Testis (tissue), 5 donors: ENCODE measurements around the gene PMEPA1. TPM values are rescaled to one million over a fixed set of nuclear protein-coding genes. Genes with fewer than 3 reads are reported as not detected.

Experiments
- DNase-seq: peaks from one replicate; pipeline ENCODE4 v3.0.0-alpha.2; 2019
- H3K27ac ChIP-seq, 2 donors: fragments of 200-600 bp; sonication (generic); one replicate each; pipeline ENCODE4 v1.5.1; 2019
- H3K27me3 ChIP-seq: fragments of 200-600 bp; sonication (generic); one replicate; pipeline ENCODE4 v1.5.1; 2019
- H3K36me3 ChIP-seq: fragments of 200-600 bp; sonication (generic); one replicate; pipeline ENCODE4 v1.5.1; 2017; ENCODE audit warnings: low read depth; ENCODE audit errors: missing control alignments
- H3K4me1 ChIP-seq: fragments of 200-600 bp; sonication (generic); one replicate; pipeline ENCODE4 v1.5.1; 2019
- H3K4me3 ChIP-seq, 2 donors: fragments of 200-600 bp; sonication (generic); one replicate each; pipeline ENCODE4 v1.5.1; 2017 to 2019
- H3K9me3 ChIP-seq: fragments of 200-600 bp; sonication (generic); one replicate; pipeline ENCODE4 v1.5.1; 2017
- POLR2A ChIP-seq: fragments of 450-650 bp; IDR thresholded peaks from one replicate; pipeline ENCODE4 v1.6.1; 2017; ENCODE audit warnings: antibody characterized with exemption, mild to moderate bottlenecking, moderate library complexity
- WGBS, 2 donors: methylation state at CpG; one replicate each; pipeline ENCODE4 v1.1.5; 2018; 5-methylcytosine and 5-hydroxymethylcytosine counted together
- intact Hi-C: fragments of 100-400 bp; cut with DNase I; formaldehyde crosslinking; loops from one replicate; pipeline ENCODE4 v1.15.1; 2023; ENCODE audit warnings: low total_unique reads
- long read RNA-seq, 2 donors: transcript quantifications; one replicate each; lab custom pipeline, GENCODE V29; 2026
- polyA plus RNA-seq: library from polyadenylated mRNA; stranded (reverse); fragments of 350-450 nt; fragmentation: Illumina TruSeq; extraction: RNeasy Lipid Tissue Mini Kit (QIAGEN cat#74804); gene quantifications from one replicate; pipeline ENCODE4 v1.2.3, GENCODE V29; 2014; ENCODE audit warnings: low read depth, low replicate concordance; ENCODE audit not compliant: insufficient read depth
- total RNA-seq, 2 donors: library from RNA; depleted of rRNA; stranded (reverse); fragments of >200 nt; gene quantifications; one replicate each; pipeline ENCODE4 v1.2.3, GENCODE V29; 2016
- TF ChIP-seq, protein P1 (sequence below), 3 experiments: fragments of 450-650 bp in 2 of 3; fragments of 200-600 bp in 1 of 3; sonication (generic) in 1 of 3; IDR thresholded peaks; one replicate each; pipeline ENCODE4 v1.5.1; 2016 to 2019; ENCODE audit warnings: antibody characterized with exemption in 3 of 3, mild to moderate bottlenecking in 2 of 3, moderate library complexity in 1 of 3

Gene PMEPA1, protein sequence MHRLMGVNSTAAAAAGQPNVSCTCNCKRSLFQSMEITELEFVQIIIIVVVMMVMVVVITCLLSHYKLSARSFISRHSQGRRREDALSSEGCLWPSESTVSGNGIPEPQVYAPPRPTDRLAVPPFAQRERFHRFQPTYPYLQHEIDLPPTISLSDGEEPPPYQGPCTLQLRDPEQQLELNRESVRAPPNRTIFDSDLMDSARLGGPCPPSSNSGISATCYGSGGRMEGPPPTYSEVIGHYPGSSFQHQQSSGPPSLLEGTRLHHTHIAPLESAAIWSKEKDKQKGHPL
- total RNA-seq = 10 to 100 TPM in 1 of 2 donors, 1 to 10 TPM in 1; 8.1 to 12.1 TPM
- 16.8 TPM for polyA plus RNA-seq
- long read RNA-seq, donor 1, full-length matches to known transcripts = 26 of 26 reads
- long read RNA-seq, donor 1, partial matches to known transcripts = 0 of 26 reads
- long read RNA-seq, donor 1, other reads (novel, unspliced or antisense) = 0 of 26 reads
- long read RNA-seq, donor 2, full-length matches to known transcripts = 11 of 11 reads
- long read RNA-seq, donor 2, partial matches to known transcripts = 0 of 11 reads
- long read RNA-seq, donor 2, other reads (novel, unspliced or antisense) = 0 of 11 reads

DNA sequence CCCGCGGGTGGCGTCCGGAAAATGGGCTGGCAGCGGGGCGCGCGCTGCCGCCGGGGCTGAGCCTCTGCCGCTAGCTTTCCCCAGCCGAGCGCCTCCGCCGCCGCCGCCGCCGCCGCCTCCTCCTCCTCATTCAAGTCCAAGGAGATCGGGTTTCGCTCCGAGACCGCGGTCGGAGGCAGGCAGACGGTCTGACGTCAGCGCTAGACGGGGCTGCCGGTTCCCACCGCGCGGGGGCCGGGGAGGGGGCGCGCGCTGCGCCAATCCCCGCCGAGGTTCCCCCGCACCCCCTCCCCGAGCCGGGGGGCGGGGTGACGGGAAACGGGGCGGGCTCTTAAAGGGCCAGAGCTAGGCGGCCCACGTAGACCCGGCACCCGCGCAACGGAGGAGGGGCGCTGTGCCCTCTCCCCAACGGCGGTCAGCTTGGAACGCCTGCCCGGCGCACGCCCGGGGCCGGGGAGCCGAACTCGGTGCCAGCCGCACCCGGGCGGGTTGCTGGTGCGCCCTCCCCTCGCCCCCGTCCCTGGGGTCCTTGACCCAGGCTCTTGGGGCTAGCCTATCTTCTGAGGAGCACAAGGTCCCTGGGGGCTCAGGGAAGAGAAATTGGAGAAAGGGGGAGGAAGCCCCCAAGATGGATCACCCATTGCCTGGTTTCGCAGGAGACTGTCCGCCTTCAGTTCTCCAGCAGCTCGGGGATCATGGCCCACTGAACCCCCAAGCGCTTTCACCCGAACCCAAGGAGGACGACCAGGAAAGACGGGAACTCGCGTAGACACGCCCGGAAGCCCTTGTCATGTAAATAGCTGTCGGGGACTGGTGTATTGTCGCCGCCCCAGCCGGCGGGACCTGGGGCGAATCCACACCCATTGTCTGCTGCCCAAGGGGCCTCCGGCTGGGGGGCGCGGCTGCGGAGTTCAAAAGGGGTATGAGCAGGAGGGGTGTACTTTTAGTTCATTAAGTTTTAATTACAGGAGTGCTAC is at the start of gene PMEPA1:
PMEPA1 (minus strand) TSS at position 193 of the 977 bp plus-strand sequence. CDS start 433 bp downstream, outside the sequence.
- peak within 1 kb of the TSS; percentile 70 to 83 for H3K27ac ChIP-seq
- peaks cover 8% of the 10 kb centered on the region for H3K4me1 ChIP-seq
- TF ChIP-seq, protein P1, sequence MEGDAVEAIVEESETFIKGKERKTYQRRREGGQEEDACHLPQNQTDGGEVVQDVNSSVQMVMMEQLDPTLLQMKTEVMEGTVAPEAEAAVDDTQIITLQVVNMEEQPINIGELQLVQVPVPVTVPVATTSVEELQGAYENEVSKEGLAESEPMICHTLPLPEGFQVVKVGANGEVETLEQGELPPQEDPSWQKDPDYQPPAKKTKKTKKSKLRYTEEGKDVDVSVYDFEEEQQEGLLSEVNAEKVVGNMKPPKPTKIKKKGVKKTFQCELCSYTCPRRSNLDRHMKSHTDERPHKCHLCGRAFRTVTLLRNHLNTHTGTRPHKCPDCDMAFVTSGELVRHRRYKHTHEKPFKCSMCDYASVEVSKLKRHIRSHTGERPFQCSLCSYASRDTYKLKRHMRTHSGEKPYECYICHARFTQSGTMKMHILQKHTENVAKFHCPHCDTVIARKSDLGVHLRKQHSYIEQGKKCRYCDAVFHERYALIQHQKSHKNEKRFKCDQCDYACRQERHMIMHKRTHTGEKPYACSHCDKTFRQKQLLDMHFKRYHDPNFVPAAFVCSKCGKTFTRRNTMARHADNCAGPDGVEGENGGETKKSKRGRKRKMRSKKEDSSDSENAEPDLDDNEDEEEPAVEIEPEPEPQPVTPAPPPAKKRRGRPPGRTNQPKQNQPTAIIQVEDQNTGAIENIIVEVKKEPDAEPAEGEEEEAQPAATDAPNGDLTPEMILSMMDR (IDR thresholded peaks at IDR 0.05) = no peak
- peak; percentile 41 for TF ChIP-seq POLR2A
- no peaks in the 10 kb centered on the region for H3K36me3 ChIP-seq
- intact Hi-C loops = no loop called here
- no peaks in the 10 kb centered on the region for H3K9me3 ChIP-seq
- WGBS, 2 donors = 0 to 2% methylated on average over 16 to 72 of the region's 92 CpGs
- no peaks in the 10 kb centered on the region for H3K27me3 ChIP-seq
- H3K4me3 ChIP-seq = peak within 1 kb of the TSS; percentile 68 to 76
- peak; percentile 91 for DNase-seq

DNA sequence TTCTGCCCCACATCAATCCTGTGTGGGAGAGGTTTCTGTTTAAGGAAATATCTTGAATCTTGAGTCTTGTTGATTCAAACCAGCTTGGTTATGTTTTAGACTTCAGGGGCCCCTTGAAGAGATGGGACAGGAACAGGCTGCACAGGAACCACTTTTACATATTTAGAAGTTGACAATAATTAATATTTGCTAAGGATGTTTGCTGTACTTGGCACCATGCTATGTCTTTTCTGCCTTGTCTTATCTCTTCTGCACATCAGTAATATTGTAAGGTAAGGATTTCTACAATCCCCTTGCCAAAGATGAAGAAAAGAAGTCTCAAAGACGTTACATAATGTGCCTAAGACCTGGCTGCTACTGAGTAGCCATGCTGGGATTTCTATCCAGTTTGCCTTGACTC is 48.0 kb upstream of the PMEPA1 start:
- Histone ChIP-seq H3K4me1 (no peaks in the 10 kb centered on the region), H3K27ac (no peak overlapping the region), H3K9me3 (no peaks in the 10 kb centered on the region), H3K4me3 (no peak overlapping the region), H3K27me3 (no peaks in the 10 kb centered on the region), H3K36me3 (no peaks in the 10 kb centered on the region)
- no peak for TF ChIP-seq POLR2A
- TF ChIP-seq, protein P1 (IDR thresholded peaks at IDR 0.05) = no peak
- 72 to 88% methylated on average over 1 of the region's 1 CpG for WGBS, 2 donors
- intact Hi-C loops = no loop called here
- DNase-seq = no peak

DNA sequence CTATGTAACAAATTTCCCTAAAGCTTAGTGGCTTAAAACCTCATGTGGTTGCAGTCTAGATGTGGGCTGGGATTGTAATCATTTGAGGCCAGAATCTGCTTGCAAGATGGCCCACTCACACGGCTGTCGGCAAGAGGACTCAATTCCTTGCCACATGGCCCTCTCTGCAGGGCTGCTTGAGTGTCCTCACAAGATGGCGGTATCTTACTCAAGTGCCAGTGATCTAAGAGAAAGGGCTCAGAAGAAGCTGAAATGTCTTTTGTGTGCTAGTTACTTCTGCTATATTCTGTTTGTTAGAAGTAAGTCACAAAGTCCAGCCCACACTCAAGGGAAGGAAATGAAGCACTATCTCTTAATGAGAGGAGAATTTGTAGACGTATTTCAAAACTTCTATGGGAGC is 47.1 kb upstream of the PMEPA1 start:
- 92 to 96% methylated on average over 3 to 4 of the region's 4 CpGs for WGBS, 2 donors
- intact Hi-C loops = no loop called here
- TF ChIP-seq, protein P1 (IDR thresholded peaks at IDR 0.05) = no peak
- TF ChIP-seq POLR2A = no peak
- Histone ChIP-seq H3K9me3 (no peaks in the 10 kb centered on the region), H3K4me3 (no peak overlapping the region), H3K27me3 (no peaks in the 10 kb centered on the region), H3K4me1 (no peaks in the 10 kb centered on the region), H3K36me3 (no peaks in the 10 kb centered on the region), H3K27ac (no peak overlapping the region)
- no peak for DNase-seq

DNA sequence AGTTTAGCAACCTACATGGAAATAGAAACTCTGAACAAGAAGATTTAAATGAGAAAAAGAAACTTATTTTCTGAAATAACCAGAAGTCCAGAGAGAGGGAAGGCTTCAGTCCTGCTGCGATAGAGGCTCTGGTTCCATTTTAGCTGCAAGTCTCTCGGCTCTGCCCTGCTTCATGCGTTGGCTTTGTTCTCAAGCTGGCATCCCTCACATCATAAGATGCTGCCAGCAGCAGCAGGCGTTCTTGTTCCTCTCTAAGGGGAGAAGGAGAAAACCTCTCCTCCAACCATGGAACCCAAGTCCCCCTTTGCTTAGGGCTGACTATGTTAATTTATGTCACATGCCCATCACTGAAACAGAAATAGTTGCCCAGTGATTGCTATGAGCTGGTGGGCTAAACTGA is 46.4 kb upstream of the PMEPA1 start:
- no peaks in the 10 kb centered on the region for H3K36me3 ChIP-seq
- H3K27me3 ChIP-seq = no peaks in the 10 kb centered on the region
- H3K27ac ChIP-seq = no peak overlapping the region
- TF ChIP-seq, protein P1 (IDR thresholded peaks at IDR 0.05) = no peak
- TF ChIP-seq POLR2A = no peak
- H3K4me1 ChIP-seq = no peaks in the 10 kb centered on the region
- intact Hi-C loops = no loop called here
- H3K9me3 ChIP-seq = no peaks in the 10 kb centered on the region
- 96 to 97% methylated on average over 4 of the region's 4 CpGs for whole genome bisulfite sequencing, 2 donors
- H3K4me3 ChIP-seq = no peak overlapping the region
- no peak for DNase-seq
